Measurements from ENCODE around the gene MIOX.

Gene MIOX

GRCh38 chr22:50473088-50473487 lies 13.6 kb upstream of the MIOX start:
- peak in 1 of 2 donors; percentile 10 for DNase-seq (ENCODE audit: low read depth in 2 of 2, low spot score in 1 of 2)

- no peak for DNase-seq (ENCODE audit: low read depth in 2 of 2, low spot score in 1 of 2)
These were observed 12.6 kb upstream of the MIOX start for GRCh38 chr22:50473855-50474671.

GRCh38 chr22:50474710-50475651 lies 11.7 kb upstream of the MIOX start, which contains the start of gene SBF1:
TSS of gene SBF1 (minus strand) at chr22:50475035. CDS start at chr22:50474840, 195 bp downstream.
- peak; percentile 69 to 77 for DNase-seq (ENCODE audit: low read depth in 2 of 2, low spot score in 1 of 2)

- DNase-seq (ENCODE audit: low read depth in 2 of 2, low spot score in 1 of 2), result no peak
These were observed 11.0 kb upstream of the MIOX start for GRCh38 chr22:50475652-50476002.

- no peak for DNase-seq (ENCODE audit: low read depth in 2 of 2, low spot score in 1 of 2)
These were observed 9.8 kb upstream of the MIOX start for GRCh38 chr22:50476868-50477267.

GRCh38 chr22:50477923-50478322 lies 8.7 kb upstream of the MIOX start:
- no peak for DNase-seq (ENCODE audit: low read depth in 2 of 2, low spot score in 1 of 2)

GRCh38 chr22:50479721-50480120 lies 6.9 kb upstream of the MIOX start:
- DNase-seq (ENCODE audit: low read depth in 2 of 2, low spot score in 1 of 2), result no peak

GRCh38 chr22:50481045-50481439 lies 5.6 kb upstream of the MIOX start:
- no peak for DNase-seq (ENCODE audit: low read depth in 2 of 2, low spot score in 1 of 2)

- DNase-seq (ENCODE audit: low read depth in 2 of 2, low spot score in 1 of 2), result no peak
These were observed 5.1 kb upstream of the MIOX start, which contains the start of gene ADM2 for GRCh38 chr22:50481440-50482106. TSS of gene ADM2 (plus strand) at chr22:50481543. CDS start at chr22:50481848, 305 bp downstream.

- no peak for DNase-seq (ENCODE audit: low read depth in 2 of 2, low spot score in 1 of 2)
These were observed 4.3 kb upstream of the MIOX start for GRCh38 chr22:50482107-50483074.

- no peak for DNase-seq (ENCODE audit: low read depth in 2 of 2, low spot score in 1 of 2)
These were observed 3.6 kb upstream of the MIOX start for GRCh38 chr22:50483106-50483505.

GRCh38 chr22:50483556-50483955 lies 3.1 kb upstream of the MIOX start:
- no peak for DNase-seq (ENCODE audit: low read depth in 2 of 2, low spot score in 1 of 2)

GRCh38 chr22:50483977-50484853 lies 2.4 kb upstream of the MIOX start:
- DNase-seq (ENCODE audit: low read depth in 2 of 2, low spot score in 1 of 2), result no peak

GRCh38 chr22:50485221-50486131 lies 1.2 kb upstream of the MIOX start:
- no peak for DNase-seq (ENCODE audit: low read depth in 2 of 2, low spot score in 1 of 2)

GRCh38 chr22:50487290-50488005 lies 789 bp downstream of the MIOX start:
- DNase-seq (ENCODE audit: low read depth in 2 of 2, low spot score in 1 of 2), result no peak

GRCh38 chr22:50488006-50488677 lies 1.5 kb downstream of the MIOX start:
- DNase-seq (ENCODE audit: low read depth in 2 of 2, low spot score in 1 of 2), result no peak

- no peak for DNase-seq (ENCODE audit: low read depth in 2 of 2, low spot score in 1 of 2)
These were observed 2.2 kb downstream of the MIOX start for GRCh38 chr22:50488886-50489285.

Measured in stimulated activated CD8-positive, alpha-beta memory T cell treated with anti-CD3 and anti-CD28 coated beads, Interleukin-4, amount 100 ng/mL, for 4 hours (primary cell).